Lung (tissue), 12 donors: ENCODE measurements around the gene CUBN. TPM values are rescaled to one million over a fixed set of nuclear protein-coding genes. Genes with fewer than 3 reads are reported as not detected.
A peak's percentile ranks its signal among the peaks of the same experiment; 100 is the strongest.

ENCODE experiments used
- ATAC-seq: fragments of 200-7000 bp; cut with Tn5 transposase; one replicate; pipeline ENCODE4 v1.9.1; 2020; ENCODE audit warnings: moderate number of reproducible peaks; ENCODE audit not compliant: insufficient read depth, low FRiP score
- DNase-seq, 3 donors: peaks; one replicate each; pipeline ENCODE4 v3.0.0-alpha.2; 2013 to 2017
- H3K27ac ChIP-seq, 2 donors: one replicate each; pipeline ENCODE4 v1.5.1; 2013; ENCODE audit warnings: mild to moderate bottlenecking in 2 of 2, moderate library complexity in 2 of 2, control low read depth in 1 of 2, inconsistent platforms in 1 of 2, low read depth in 1 of 2, low read length in 1 of 2
- H3K27me3 ChIP-seq, 3 donors: one replicate each; pipeline ENCODE4 v1.5.1; 2013; ENCODE audit warnings: low read length in 2 of 3; ENCODE audit not compliant: control insufficient read depth in 3 of 3, insufficient read depth in 3 of 3
- H3K36me3 ChIP-seq, 4 donors: one replicate each; pipeline ENCODE4 v1.5.1; 2013; ENCODE audit warnings: low read length in 4 of 4, mild to moderate bottlenecking in 1 of 4, moderate library complexity in 1 of 4; ENCODE audit not compliant: control insufficient read depth in 4 of 4, insufficient read depth in 4 of 4
- H3K4me1 ChIP-seq, 5 donors: one replicate each; pipeline ENCODE4 v1.5.1; 2013; ENCODE audit warnings: low read length in 5 of 5, mild to moderate bottlenecking in 2 of 5, moderate library complexity in 1 of 5; ENCODE audit not compliant: control insufficient read depth in 5 of 5, insufficient read depth in 5 of 5
- H3K4me3 ChIP-seq: one replicate; pipeline ENCODE4 v1.5.1; 2013; ENCODE audit warnings: mild to moderate bottlenecking, control low read depth, moderate library complexity
- H3K9ac ChIP-seq, 2 donors: one replicate each; pipeline ENCODE4 v1.5.1; 2013; ENCODE audit warnings: low read length in 2 of 2, control low read depth in 1 of 2; ENCODE audit not compliant: insufficient read depth in 1 of 2
- H3K9me3 ChIP-seq, 4 donors: one replicate each; pipeline ENCODE4 v1.5.1; 2013; ENCODE audit warnings: low read length in 3 of 4, mild to moderate bottlenecking in 1 of 4, moderate library complexity in 1 of 4; ENCODE audit not compliant: control insufficient read depth in 4 of 4, insufficient read depth in 3 of 4
- CTCF ChIP-seq: IDR thresholded peaks from 2 replicates; pipeline ENCODE4 v1.5.1; 2012; ENCODE audit warnings: mild to moderate bottlenecking; ENCODE audit errors: control extremely low read depth, extremely low read depth
- WGBS, 2 donors: extraction: QIAGEN DNeasy Blood & Tissue Kit; methylation state at CpG; one replicate each; pipeline ENCODE4 v1.1.7; 2013; 5-methylcytosine and 5-hydroxymethylcytosine counted together
- polyA plus RNA-seq, 2 donors: library from polyadenylated mRNA; stranded (reverse); fragments of 200-250 nt; gene quantifications; one replicate each; pipeline ENCODE4 v1.2.1, GENCODE V29; 2013
- total RNA-seq, 2 donors: library from RNA; depleted of rRNA in 1 of 2; stranded (reverse); fragments of >200 nt in 1 of 2; gene quantifications; one replicate each; pipeline ENCODE4 v1.2.1, GENCODE V29; 2014 to 2021
- donor health status: control.
- donor health status: control.
- donor health status: Bipolar disorder and iron deficiency.
- donor health status: healthy.
- donor health status: DM: yes; HTN: yes; CAD: no.

Gene CUBN
- total and polyA plus RNA-seq, 4 donors: 0.33 to 5.1 (median 1.0) TPM

GRCh38 chr10:17122726-17123661 lies 6.6 kb downstream of the CUBN start:
- no peaks in the 10 kb centered on the region for H3K27me3 ChIP-seq
- no peaks in the 10 kb centered on the region for H3K36me3 ChIP-seq
- H3K4me3 ChIP-seq: no peak overlapping the region
- H3K9me3 ChIP-seq: no peaks in the 10 kb centered on the region
- H3K4me1 ChIP-seq: no peaks in the 10 kb centered on the region
- no peak overlapping the region for H3K27ac ChIP-seq
- DNase-seq (peak in 1 of 3 donors; percentile 32), ATAC-seq (no peak)
- H3K9ac ChIP-seq: no peak overlapping the region
- WGBS, 2 donors: 78 to 88% methylated on average over 5 of the region's 5 CpGs
- no peak for TF ChIP-seq CTCF

- 88 to 94% methylated on average over 2 of the region's 2 CpGs for WGBS, 2 donors
- no peaks in the 10 kb centered on the region for H3K4me1 ChIP-seq
- TF ChIP-seq CTCF: no peak
- H3K9ac ChIP-seq: no peak overlapping the region
- no peak overlapping the region for H3K27ac ChIP-seq
- no peak for ATAC-seq
- H3K9me3 ChIP-seq: no peaks in the 10 kb centered on the region
- DNase-seq: no peak
- H3K4me3 ChIP-seq: no peak overlapping the region
- no peaks in the 10 kb centered on the region for H3K36me3 ChIP-seq
- H3K27me3 ChIP-seq: no peaks in the 10 kb centered on the region
Measured at GRCh38 chr10:17122052-17122451, 7.6 kb downstream of the CUBN start.

GRCh38 chr10:17120694-17121093 lies 8.9 kb downstream of the CUBN start:
- ATAC-seq (no peak), DNase-seq (no peak)
- Histone ChIP-seq H3K36me3 (no peaks in the 10 kb centered on the region), H3K9me3 (no peaks in the 10 kb centered on the region), H3K4me1 (no peaks in the 10 kb centered on the region), H3K4me3 (no peak overlapping the region), H3K9ac (no peak overlapping the region), H3K27ac (no peak overlapping the region), H3K27me3 (no peaks in the 10 kb centered on the region)
- no peak for TF ChIP-seq CTCF
- 65 to 74% methylated on average over 3 of the region's 3 CpGs for WGBS, 2 donors

GRCh38 chr10:17119845-17120244 lies 9.8 kb downstream of the CUBN start:
- H3K4me1 ChIP-seq: no peaks in the 10 kb centered on the region
- no peaks in the 10 kb centered on the region for H3K27me3 ChIP-seq
- no peaks in the 10 kb centered on the region for H3K9me3 ChIP-seq
- no peak overlapping the region for H3K27ac ChIP-seq
- no peak overlapping the region for H3K4me3 ChIP-seq
- 83 to 88% methylated on average over 3 of the region's 3 CpGs for WGBS, 2 donors
- H3K9ac ChIP-seq: no peak overlapping the region
- ATAC-seq (no peak), DNase-seq (no peak)
- H3K36me3 ChIP-seq: no peaks in the 10 kb centered on the region
- no peak for TF ChIP-seq CTCF
